Measurements from ENCODE around the gene ACAD10.
A peak's percentile ranks its signal among the peaks of the same experiment; 100 is the strongest.
"Not testable (repeated sequence)": the region's sequence is repeated elsewhere in the genome, so short reads cannot be mapped to it uniquely, and the experiment has no call there.

The ACAD10 gene

GRCh38 chr12:111685811-111686573, at the start of gene ACAD10, which contains the start of gene BRAP:
Gene ACAD10 (plus strand): TSS chr12:111686053. CDS start chr12:111692710, 6,657 bp downstream.
Gene BRAP (minus strand): TSS chr12:111685956. CDS start chr12:111685792, 164 bp downstream.
- DNase-seq, result peak; percentile 88 to 95

GRCh38 chr12:111636209-111636945, 49.5 kb upstream of the ACAD10 start:
- DNase-seq, result no peak

GRCh38 chr12:111638556-111638955, 47.3 kb upstream of the ACAD10 start:
- DNase-seq, result no peak

- DNase-seq, result no peak
Measured at GRCh38 chr12:111640506-111640905, 45.3 kb upstream of the ACAD10 start.

GRCh38 chr12:111642681-111643426, 43.0 kb upstream of the ACAD10 start:
- no peak for DNase-seq

- peak; percentile 13 to 65 for DNase-seq
Measured at GRCh38 chr12:111643427-111643826, 42.4 kb upstream of the ACAD10 start.

- no peak for DNase-seq
Measured at GRCh38 chr12:111645433-111645832, 40.4 kb upstream of the ACAD10 start.

GRCh38 chr12:111650912-111651311, 34.9 kb upstream of the ACAD10 start:
- DNase-seq, result no peak

GRCh38 chr12:111652530-111652929, 33.3 kb upstream of the ACAD10 start:
- not testable (repeated sequence) for DNase-seq

- no peak for DNase-seq
Measured at GRCh38 chr12:111653596-111653995, 32.3 kb upstream of the ACAD10 start.

GRCh38 chr12:111655356-111655755, 30.5 kb upstream of the ACAD10 start:
- no peak for DNase-seq

GRCh38 chr12:111656016-111656415, 29.8 kb upstream of the ACAD10 start:
- DNase-seq, result no peak

GRCh38 chr12:111664499-111664898, 21.4 kb upstream of the ACAD10 start:
- no peak for DNase-seq

- no peak for DNase-seq
Measured at GRCh38 chr12:111664961-111665865, 20.6 kb upstream of the ACAD10 start.

- peak in 1 of 2 experiments; percentile 5 for DNase-seq
Measured at GRCh38 chr12:111672822-111673381, 13.0 kb upstream of the ACAD10 start.

- DNase-seq, result no peak
Measured at GRCh38 chr12:111673503-111673902, 12.3 kb upstream of the ACAD10 start.

GRCh38 chr12:111677186-111677585, 8.7 kb upstream of the ACAD10 start:
- no peak for DNase-seq

- DNase-seq, result not testable (repeated sequence)
Measured at GRCh38 chr12:111684485-111685198, 1.2 kb upstream of the ACAD10 start.

GRCh38 chr12:111685322-111685810, 487 bp upstream of the ACAD10 start:
- DNase-seq, result no peak

- no peak for DNase-seq
Measured at GRCh38 chr12:111686574-111687105, 787 bp downstream of the ACAD10 start.

- DNase-seq, result peak in 1 of 2 experiments; percentile 37
Measured at GRCh38 chr12:111687255-111687654, 1.4 kb downstream of the ACAD10 start.
